ENCODE measurements around the gene TAL1. TPM values are rescaled to one million over a fixed set of nuclear protein-coding genes. Genes with fewer than 3 reads are reported as not detected.
A peak's percentile ranks its signal among the peaks of the same experiment; 100 is the strongest.

The TAL1 gene
- total RNA-seq, 4 donors from 2014 or later = 3.9 to 14.9 (median 12.8) TPM

DNA sequence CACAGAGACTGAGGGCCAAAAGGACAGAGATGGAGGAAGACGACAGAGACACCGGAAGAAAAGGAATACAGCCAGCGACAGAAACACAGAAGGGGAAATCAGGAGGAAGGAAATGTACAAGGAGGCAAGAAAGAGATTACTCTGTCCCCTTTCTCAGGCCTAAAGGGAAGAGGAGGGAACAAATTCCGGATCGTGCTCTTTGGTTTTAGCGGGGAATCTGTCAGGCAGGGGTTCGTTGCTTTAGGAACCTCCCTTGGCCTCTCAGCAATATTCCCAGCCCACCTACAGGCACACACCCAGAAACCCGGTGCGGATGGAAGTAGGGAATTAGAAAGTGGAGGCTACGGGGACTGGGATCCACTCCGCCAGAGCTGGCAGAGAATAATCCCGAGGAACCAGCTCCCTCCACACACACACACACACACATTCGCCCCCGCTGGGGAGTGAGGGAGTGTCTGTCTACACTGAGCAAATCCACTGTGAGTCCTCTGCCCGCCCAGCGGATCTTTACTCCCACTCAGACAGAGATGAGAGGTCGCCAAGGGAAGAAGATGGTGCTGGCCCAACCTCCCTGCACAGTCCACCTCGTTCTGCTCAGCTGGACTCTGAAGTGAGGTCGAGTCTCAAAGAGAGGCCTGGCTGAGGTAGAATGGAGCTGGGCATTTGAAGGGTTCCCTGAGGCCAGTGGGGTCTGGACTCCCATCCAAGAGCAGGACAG, 5.7 kb downstream of the TAL1 start:
- TF ChIP-seq POLR2A (IDR thresholded peaks at IDR 0.05) = no peak
- TF ChIP-seq, protein P1, sequence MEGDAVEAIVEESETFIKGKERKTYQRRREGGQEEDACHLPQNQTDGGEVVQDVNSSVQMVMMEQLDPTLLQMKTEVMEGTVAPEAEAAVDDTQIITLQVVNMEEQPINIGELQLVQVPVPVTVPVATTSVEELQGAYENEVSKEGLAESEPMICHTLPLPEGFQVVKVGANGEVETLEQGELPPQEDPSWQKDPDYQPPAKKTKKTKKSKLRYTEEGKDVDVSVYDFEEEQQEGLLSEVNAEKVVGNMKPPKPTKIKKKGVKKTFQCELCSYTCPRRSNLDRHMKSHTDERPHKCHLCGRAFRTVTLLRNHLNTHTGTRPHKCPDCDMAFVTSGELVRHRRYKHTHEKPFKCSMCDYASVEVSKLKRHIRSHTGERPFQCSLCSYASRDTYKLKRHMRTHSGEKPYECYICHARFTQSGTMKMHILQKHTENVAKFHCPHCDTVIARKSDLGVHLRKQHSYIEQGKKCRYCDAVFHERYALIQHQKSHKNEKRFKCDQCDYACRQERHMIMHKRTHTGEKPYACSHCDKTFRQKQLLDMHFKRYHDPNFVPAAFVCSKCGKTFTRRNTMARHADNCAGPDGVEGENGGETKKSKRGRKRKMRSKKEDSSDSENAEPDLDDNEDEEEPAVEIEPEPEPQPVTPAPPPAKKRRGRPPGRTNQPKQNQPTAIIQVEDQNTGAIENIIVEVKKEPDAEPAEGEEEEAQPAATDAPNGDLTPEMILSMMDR (IDR thresholded peaks at IDR 0.05) = no peak
- WGBS, 2 donors = 11 to 15% methylated on average over 17 to 19 of the region's 19 CpGs
- no peak overlapping the region for H3K4me3 ChIP-seq (replicated peaks in 1 of 3)
- intact Hi-C loops (cut with DNase I) = no loop called here
- peak in 1 of 2 donors; percentile 37 for DNase-seq
- no peaks in the 10 kb centered on the region for H3K36me3 ChIP-seq
- peaks cover 12 to 31% of the 10 kb centered on the region in 2 donors for H3K4me1 ChIP-seq
- H3K27ac ChIP-seq = peak overlapping the region in 2 of 3 donors; percentile 3 to 32
- no peaks in the 10 kb centered on the region for H3K9me3 ChIP-seq
- peaks cover 63% of the 10 kb centered on the region for H3K27me3 ChIP-seq

DNA sequence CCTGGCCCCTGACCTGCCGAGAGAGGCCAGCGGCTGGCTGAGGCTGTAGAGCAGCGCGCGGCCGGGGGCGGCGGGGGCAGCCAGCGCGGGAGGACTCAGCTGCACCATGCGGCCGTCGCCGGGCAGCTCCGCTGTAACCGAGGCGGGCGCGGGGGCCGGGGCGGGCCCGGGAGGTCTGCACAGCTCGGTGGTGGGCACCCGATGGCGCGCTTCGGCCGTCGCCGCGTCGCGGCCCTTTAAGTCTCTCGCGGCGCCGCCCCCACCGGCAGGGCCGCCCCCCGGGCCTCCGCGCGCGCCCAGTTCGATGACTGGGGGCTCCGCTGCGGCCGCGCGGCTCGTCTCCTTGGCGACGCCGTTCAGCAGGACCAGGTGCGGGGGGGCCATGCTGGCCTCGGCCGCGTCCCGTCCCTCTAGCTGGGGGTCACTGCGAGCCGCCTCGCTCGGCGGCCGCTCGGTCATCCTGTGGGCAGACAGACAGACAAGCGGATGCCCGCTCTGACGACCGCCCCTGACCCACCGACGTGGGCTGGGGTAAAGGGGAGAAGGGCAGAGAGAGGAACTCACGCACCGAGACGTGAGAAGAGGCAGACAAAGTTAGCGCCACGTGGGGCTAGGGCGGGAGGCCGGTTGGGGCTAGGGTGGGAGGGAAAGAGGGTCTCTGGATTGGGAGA, 6.5 kb downstream of the TAL1 start:
- peaks cover 55% of the 10 kb centered on the region for H3K27me3 ChIP-seq
- peaks cover 7 to 24% of the 10 kb centered on the region in 2 donors for H3K4me1 ChIP-seq
- H3K27ac ChIP-seq = peak overlapping the region in 2 of 3 donors; percentile 24 to 32
- peak overlapping the region in 1 of 3 donors; percentile 21 for H3K4me3 ChIP-seq (replicated peaks in 1 of 3)
- no peaks in the 10 kb centered on the region for H3K36me3 ChIP-seq
- TF ChIP-seq, protein P1 (IDR thresholded peaks at IDR 0.05) = no peak
- no peak for TF ChIP-seq POLR2A (IDR thresholded peaks at IDR 0.05)
- H3K9me3 ChIP-seq = no peaks in the 10 kb centered on the region
- intact Hi-C loops (cut with DNase I) = no loop called here
- DNase-seq = no peak
- WGBS, 2 donors = 3 to 5% methylated on average over 23 to 25 of the region's 79 CpGs

DNA sequence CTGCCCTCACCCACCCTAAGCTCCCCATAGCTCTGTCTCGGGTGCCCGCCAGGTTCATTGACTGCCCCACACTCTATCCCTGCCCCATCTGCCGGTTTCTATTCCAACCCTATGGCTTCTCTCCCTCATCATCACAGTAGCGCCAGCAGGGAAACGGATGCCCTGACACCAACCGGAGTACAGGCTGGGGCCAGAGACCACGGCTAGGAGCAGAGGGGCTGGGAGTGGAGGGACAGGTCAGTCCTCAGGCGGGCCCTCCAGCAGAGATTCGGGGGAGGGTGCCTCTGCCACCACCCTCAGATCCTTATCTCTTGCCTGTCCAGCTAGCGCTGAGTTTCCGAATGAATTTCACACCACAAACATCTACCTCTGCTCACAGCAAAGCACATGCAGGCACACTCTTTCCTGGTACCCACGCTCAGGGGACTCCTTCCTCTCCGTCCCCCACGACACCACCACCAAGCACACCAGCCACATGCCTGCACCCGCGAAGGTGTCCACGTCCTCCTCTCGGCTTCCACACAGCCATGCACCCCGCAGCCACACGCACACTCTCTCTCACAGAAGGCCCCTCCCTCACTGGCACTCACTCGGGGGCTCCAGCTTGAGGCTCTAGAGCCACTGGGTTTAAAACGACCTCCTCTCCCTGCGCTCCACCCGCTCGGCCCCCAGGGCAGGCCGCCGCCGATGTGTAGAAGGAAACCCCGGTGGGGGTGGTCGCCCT, 7.2 kb downstream of the TAL1 start:
- Histone ChIP-seq H3K36me3 (no peaks in the 10 kb centered on the region), H3K4me3 (replicated peaks in 1 of 3) (peak overlapping the region in 1 of 3 donors; percentile 21), H3K27ac (peak overlapping the region in 2 of 3 donors; percentile 24 to 32), H3K4me1 (peaks cover 7 to 24% of the 10 kb centered on the region in 2 donors), H3K27me3 (peaks cover 48% of the 10 kb centered on the region), H3K9me3 (no peaks in the 10 kb centered on the region)
- intact Hi-C loops (cut with DNase I) = no loop called here
- DNase-seq = no peak
- no peak for TF ChIP-seq POLR2A (IDR thresholded peaks at IDR 0.05)
- TF ChIP-seq, protein P1 (IDR thresholded peaks at IDR 0.05) = no peak
- WGBS, 2 donors = 9 to 10% methylated on average over 21 to 28 of the region's 30 CpGs

DNA sequence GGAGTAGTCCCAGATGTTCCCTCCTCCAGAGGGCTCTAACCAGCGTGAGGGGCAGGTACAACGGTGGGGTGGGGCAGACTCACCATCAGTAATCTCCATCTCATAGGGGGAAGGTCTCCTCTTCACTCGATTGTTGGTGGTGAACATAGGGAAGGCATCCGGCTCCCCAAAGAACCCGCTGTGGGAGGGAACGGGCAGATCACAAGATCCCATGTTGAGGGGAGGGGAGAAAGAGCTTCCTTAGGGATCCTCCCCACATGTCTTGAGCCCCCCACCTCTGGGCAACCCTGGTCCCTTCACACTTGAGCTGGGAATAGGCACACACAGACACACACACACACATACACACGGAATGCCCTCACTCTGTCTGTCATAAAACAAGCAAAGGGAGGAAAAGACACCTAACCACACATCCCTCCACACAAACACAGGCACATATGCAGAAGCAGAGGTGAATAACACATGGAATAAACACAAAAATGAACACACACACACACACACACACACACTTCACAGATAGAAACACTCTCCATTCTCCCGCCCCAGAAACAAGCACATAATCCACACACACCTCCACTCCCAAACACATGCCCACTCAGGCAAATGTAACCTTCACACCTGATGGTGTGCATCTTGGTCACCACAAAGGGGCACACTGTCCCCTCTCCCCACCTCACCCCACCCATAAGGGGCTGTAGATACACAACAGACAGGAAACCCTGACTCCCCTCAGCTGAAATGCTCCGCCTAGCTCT, 7.9 kb downstream of the TAL1 start:
- 13 to 21% methylated on average over 8 to 9 of the region's 9 CpGs for WGBS, 2 donors
- Histone ChIP-seq H3K27me3 (peaks cover 41% of the 10 kb centered on the region), H3K27ac (no peak overlapping the region)

More for the DNA sequence above, 7.9 kb downstream of the TAL1 start:
- Histone ChIP-seq H3K4me1 (peaks cover 7 to 24% of the 10 kb centered on the region in 2 donors), H3K9me3 (no peaks in the 10 kb centered on the region), H3K4me3 (replicated peaks in 1 of 3) (no peak overlapping the region), H3K36me3 (no peaks in the 10 kb centered on the region)
- intact Hi-C loops (cut with DNase I) = no loop called here
- no peak for DNase-seq
- TF ChIP-seq, protein P1 (IDR thresholded peaks at IDR 0.05) = no peak
- TF ChIP-seq POLR2A (IDR thresholded peaks at IDR 0.05) = no peak
